GM21786 (cell line): ENCODE results near the gene BRIP1.
"Not testable (repeated sequence)": the region's sequence is repeated elsewhere in the genome, so short reads cannot be mapped to it uniquely, and the experiment has no call there.

Experiments used
- ATAC-seq: cut with Tn5 transposase; IDR thresholded peaks from one replicate; pipeline ENCODE4 v1.9.1; 2021; ENCODE audit not compliant: unreplicated experiment

BRIP1 gene

GRCh38 chr17:61733021-61733420 is 130.3 kb downstream of the BRIP1 start:
- no peak for ATAC-seq

- no peak for ATAC-seq
These were observed 131.2 kb downstream of the BRIP1 start for GRCh38 chr17:61732169-61732568.

- no peak for ATAC-seq
These were observed 132.0 kb downstream of the BRIP1 start for GRCh38 chr17:61731330-61731729.

- no peak for ATAC-seq
These were observed 133.5 kb downstream of the BRIP1 start for GRCh38 chr17:61729690-61730268.

- no peak for ATAC-seq
These were observed 135.0 kb downstream of the BRIP1 start for GRCh38 chr17:61728297-61728836.

- not testable (repeated sequence) for ATAC-seq
These were observed 135.5 kb downstream of the BRIP1 start for GRCh38 chr17:61727798-61728197.

GRCh38 chr17:61726977-61727376 is 136.4 kb downstream of the BRIP1 start:
- ATAC-seq: no peak

- ATAC-seq: no peak
These were observed 138.6 kb downstream of the BRIP1 start for GRCh38 chr17:61724777-61725176.

- no peak for ATAC-seq
These were observed 139.4 kb downstream of the BRIP1 start for GRCh38 chr17:61723914-61724313.

- ATAC-seq: no peak
These were observed 140.1 kb downstream of the BRIP1 start for GRCh38 chr17:61723183-61723582.

- no peak for ATAC-seq
These were observed 140.9 kb downstream of the BRIP1 start for GRCh38 chr17:61722398-61722797.

- no peak for ATAC-seq
These were observed 143.1 kb downstream of the BRIP1 start for GRCh38 chr17:61720016-61720795.

- not testable (repeated sequence) for ATAC-seq
These were observed 144.1 kb downstream of the BRIP1 start for GRCh38 chr17:61719220-61719619.

- no peak for ATAC-seq
These were observed 145.3 kb downstream of the BRIP1 start for GRCh38 chr17:61718022-61718421.

GRCh38 chr17:61717352-61717751 is 146.0 kb downstream of the BRIP1 start:
- ATAC-seq: no peak

GRCh38 chr17:61716225-61716829 is 147.0 kb downstream of the BRIP1 start:
- ATAC-seq: no peak

GRCh38 chr17:61715348-61715747 is 148.0 kb downstream of the BRIP1 start:
- ATAC-seq: no peak

- ATAC-seq: no peak
These were observed 149.0 kb downstream of the BRIP1 start for GRCh38 chr17:61714300-61714699.

GRCh38 chr17:61713035-61713434 is 150.3 kb downstream of the BRIP1 start:
- no peak for ATAC-seq

- no peak for ATAC-seq
These were observed 152.8 kb downstream of the BRIP1 start for GRCh38 chr17:61710546-61710945.

GRCh38 chr17:61709567-61709966 is 153.8 kb downstream of the BRIP1 start:
- ATAC-seq: no peak

- ATAC-seq: no peak
These were observed 158.3 kb downstream of the BRIP1 start for GRCh38 chr17:61704935-61705449.
